ENCODE data around the gene MYOF.

GRCh38 chr10:93352638-93353383 lies 129.3 kb downstream of the MYOF start:
- no peak for TF ChIP-seq POLR2A (conservative IDR thresholded peaks at IDR 0.05)
- no peak for TF ChIP-seq ZNF134 (CRISPR knock-in tag; conservative IDR thresholded peaks at IDR 0.05)
- no peak for TF ChIP-seq YY1 (IDR thresholded peaks at IDR 0.05; ENCODE audit: borderline replicate concordance in 1 of 3, control insufficient read depth in 1 of 3, extremely low read depth in 1 of 3, insufficient read depth in 3 of 3, insufficient read length in 1 of 3, insufficient replicate concordance in 2 of 3, low read depth in 1 of 3, low read length in 2 of 3)
- no peak for TF ChIP-seq ZC3H8 (IDR thresholded peaks at IDR 0.05)
- TF ChIP-seq ID3 (CRISPR knock-in tag; IDR thresholded peaks at IDR 0.05), result no peak
- TF ChIP-seq ID3 (tag; IDR thresholded peaks at IDR 0.05), result no peak
- TF ChIP-seq ZNF609 (CRISPR knock-in tag; IDR thresholded peaks at IDR 0.05; ENCODE audit: borderline replicate concordance), result no peak
- TF ChIP-seq TCF3 (CRISPR knock-in tag; IDR thresholded peaks at IDR 0.05), result no peak
- no peak for TF ChIP-seq ZNF253 (CRISPR knock-in tag; conservative IDR thresholded peaks at IDR 0.05)

Measured in K562 (cell line).